Activated CD8-positive, alpha-beta T cell treated with anti-CD3 and anti-CD28 coated beads for 36 hours (primary cell): ENCODE measurements around the gene DLX2. TPM values are rescaled to one million over a fixed set of nuclear protein-coding genes. Genes with fewer than 3 reads are reported as not detected.

Experiments
- ATAC-seq: fragments of 200-7000 bp; cut with Tn5 transposase; one replicate; pipeline ENCODE4 v1.10.0; 2021; ENCODE audit warnings: mild to moderate bottlenecking, moderate library complexity
- CTCF ChIA-PET: fragments of 350-600 bp; sonication (Branson Sonifier 250); formaldehyde crosslinking; loops from one replicate; lab custom pipeline; 2021; ENCODE audit warnings: antibody characterized with exemption; lab: Charles Lee
- POLR2A ChIA-PET: fragments of 350-600 bp; sonication (Branson Sonifier 250); formaldehyde crosslinking; loops from one replicate; lab custom pipeline; 2021; ENCODE audit warnings: antibody characterized with exemption; lab: Charles Lee
- DNase-seq: peaks from one replicate; pipeline ENCODE4 v3.0.0-alpha.2; 2020
- H3K27ac Mint-ChIP-seq: one replicate; pipeline ENCODE4 v1.8.0; 2021; ENCODE audit warnings: mild to moderate bottlenecking, mixed read lengths
- H3K27me3 Mint-ChIP-seq: one replicate; pipeline ENCODE4 v1.8.0; 2021; ENCODE audit warnings: mixed read lengths
- H3K36me3 Mint-ChIP-seq: one replicate; pipeline ENCODE4 v1.8.0; 2021; ENCODE audit warnings: low read depth, mixed read lengths
- H3K4me1 Mint-ChIP-seq: one replicate; pipeline ENCODE4 v1.8.0; 2021; ENCODE audit warnings: low read depth, mixed read lengths
- H3K4me3 Mint-ChIP-seq: one replicate; pipeline ENCODE4 v1.8.0; 2021; ENCODE audit warnings: mild to moderate bottlenecking, moderate library complexity, mixed read lengths
- H3K9me3 Mint-ChIP-seq: one replicate; pipeline ENCODE4 v1.8.0; 2021; ENCODE audit warnings: mixed read lengths
- CTCF ChIP-seq: fragments of 200-600 bp; IDR thresholded peaks from one replicate; pipeline ENCODE4 v1.8.0; 2022; ENCODE audit warnings: antibody characterized with exemption, mild to moderate bottlenecking
- intact Hi-C: fragments of 100-400 bp; cut with micrococcal nuclease; formaldehyde crosslinking; loops from one replicate; pipeline ENCODE4 v1.10.0; 2022
- total RNA-seq, 2 experiments: library from RNA; stranded (reverse); gene quantifications; one replicate each; pipeline ENCODE4 v1.2.3, GENCODE V29; 2021

DLX2 gene
- total RNA-seq, 2 experiments from 2014 or later, result not detected

DNA sequence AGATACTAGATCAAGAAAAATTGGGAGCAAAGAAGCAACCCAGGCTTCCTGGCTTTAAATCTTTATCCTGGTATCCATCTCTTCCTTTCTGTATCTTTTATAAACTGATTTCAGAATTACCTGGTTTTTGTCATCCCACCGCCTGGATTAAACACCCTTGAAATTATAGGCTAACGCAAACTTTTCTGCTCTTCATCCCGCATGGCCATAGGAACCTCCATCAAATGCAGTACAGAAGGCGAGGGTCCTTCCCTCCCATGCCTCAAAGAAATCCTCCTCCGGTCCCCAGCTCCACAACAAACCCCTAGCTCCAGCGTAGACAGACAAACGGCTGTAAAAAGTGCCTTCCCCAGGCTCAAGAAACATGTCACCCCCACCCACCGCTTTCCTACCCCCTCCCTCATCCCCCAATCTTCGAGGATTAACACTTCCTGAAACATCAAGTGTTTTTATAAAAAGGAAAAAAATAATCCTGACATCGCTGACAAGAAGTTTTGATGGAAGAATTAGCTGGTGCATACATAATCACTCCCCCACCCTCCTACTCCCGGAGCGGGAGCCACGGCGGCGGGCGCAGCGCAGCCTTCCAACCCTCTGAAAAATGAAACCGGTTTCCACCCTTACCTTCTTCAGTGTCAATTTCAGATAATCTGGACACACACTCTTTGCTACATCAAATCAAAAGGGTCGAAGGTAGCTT lies 9.8 kb downstream of the DLX2 start:
- intact Hi-C loops, result no loop called here
- POLR2A ChIA-PET, result interaction anchor here (0.5 to 2.2 kb wide), 5 partner anchors 11 to 516 kb away, joined by 3 to 6 read pairs (median 3); no protein-coding TSS in a partner anchor
- TF ChIP-seq CTCF, result no peak

GRCh38 chr2:172091761-172092566 lies 10.7 kb downstream of the DLX2 start:
- Mint-ChIP-seq H3K4me3 (no peak overlapping the region), H3K27ac (no peak overlapping the region), H3K4me1 (peaks cover 41% of the 10 kb centered on the region), H3K27me3 (peaks cover 84% of the 10 kb centered on the region), H3K9me3 (no peaks in the 10 kb centered on the region), H3K36me3 (no peaks in the 10 kb centered on the region)
- POLR2A ChIA-PET, result interaction anchor here (0.5 to 2.2 kb wide), 2 partner anchors 10 to 12 kb away, joined by 3 to 6 read pairs; no protein-coding TSS in a partner anchor
- no peak for DNase-seq
- CTCF ChIA-PET, result interaction anchor here (0.6 to 3.5 kb wide), 5 partner anchors 10 to 179 kb away, joined by 3 to 32 read pairs (median 3); partner anchors contain the start of gene DLX2
- intact Hi-C loops, result no loop called here
- no peak for ATAC-seq
- TF ChIP-seq CTCF, result no peak

More for the DNA sequence above, 9.8 kb downstream of the DLX2 start:
- Mint-ChIP-seq H3K9me3 (no peaks in the 10 kb centered on the region), H3K4me1 (peaks cover 42% of the 10 kb centered on the region), H3K27ac (no peak overlapping the region), H3K27me3 (peaks cover 84% of the 10 kb centered on the region), H3K36me3 (no peaks in the 10 kb centered on the region), H3K4me3 (no peak overlapping the region)
- no peak for DNase-seq
- no peak for ATAC-seq
- CTCF ChIA-PET, result interaction anchor here (1.0 to 3.5 kb wide), 3 partner anchors 11 to 13 kb away, joined by 4 to 32 read pairs (median 15); partner anchors contain the start of gene DLX2

GRCh38 chr2:172091000-172091641 lies 11.6 kb downstream of the DLX2 start:
- no peaks in the 10 kb centered on the region for H3K36me3 Mint-ChIP-seq
- POLR2A ChIA-PET, result interaction anchor here (2.2 kb wide), 1 partner anchor 9 kb away, joined by 6 read pairs; no protein-coding TSS in a partner anchor
- DNase-seq (no peak), ATAC-seq (no peak)
- no peak for TF ChIP-seq CTCF
- H3K27ac Mint-ChIP-seq, result no peak overlapping the region
- H3K4me1 Mint-ChIP-seq, result peaks cover 43% of the 10 kb centered on the region
- CTCF ChIA-PET, result interaction anchor here (0.9 to 3.5 kb wide), 4 partner anchors 9 to 37 kb away, joined by 3 to 32 read pairs (median 9); partner anchors contain the start of gene DLX2
- peaks cover 86% of the 10 kb centered on the region for H3K27me3 Mint-ChIP-seq
- no peaks in the 10 kb centered on the region for H3K9me3 Mint-ChIP-seq
- intact Hi-C loops, result loop anchor here (1.0 kb wide), 1 partner anchor 11 kb away; no protein-coding TSS in a partner anchor
- no peak overlapping the region for H3K4me3 Mint-ChIP-seq

GRCh38 chr2:172090044-172090961 lies 12.4 kb downstream of the DLX2 start:
- Mint-ChIP-seq H3K9me3 (no peaks in the 10 kb centered on the region), H3K27ac (no peak overlapping the region), H3K27me3 (peaks cover 84% of the 10 kb centered on the region), H3K4me1 (peaks cover 42% of the 10 kb centered on the region), H3K36me3 (no peaks in the 10 kb centered on the region), H3K4me3 (no peak overlapping the region)
- POLR2A ChIA-PET, result interaction anchor here (0.6 kb wide), 1 partner anchor 62 kb away, joined by 3 read pairs; no protein-coding TSS in a partner anchor
- CTCF ChIA-PET, result interaction anchor here (0.9 to 3.5 kb wide), 4 partner anchors 8 to 37 kb away, joined by 3 to 32 read pairs (median 9); partner anchors contain the start of gene DLX2
- intact Hi-C loops, result loop anchor here (1.0 kb wide), 1 partner anchor 10 kb away; no protein-coding TSS in a partner anchor
- TF ChIP-seq CTCF, result no peak
- ATAC-seq, result no peak
- no peak for DNase-seq
